Measurements from ENCODE around the gene CADM2. TPM values are rescaled to one million over a fixed set of nuclear protein-coding genes. Genes with fewer than 3 reads are reported as not detected.

Gene CADM2
- total RNA-seq, 1 donor from 2014 or later, result 4.0 TPM

DNA sequence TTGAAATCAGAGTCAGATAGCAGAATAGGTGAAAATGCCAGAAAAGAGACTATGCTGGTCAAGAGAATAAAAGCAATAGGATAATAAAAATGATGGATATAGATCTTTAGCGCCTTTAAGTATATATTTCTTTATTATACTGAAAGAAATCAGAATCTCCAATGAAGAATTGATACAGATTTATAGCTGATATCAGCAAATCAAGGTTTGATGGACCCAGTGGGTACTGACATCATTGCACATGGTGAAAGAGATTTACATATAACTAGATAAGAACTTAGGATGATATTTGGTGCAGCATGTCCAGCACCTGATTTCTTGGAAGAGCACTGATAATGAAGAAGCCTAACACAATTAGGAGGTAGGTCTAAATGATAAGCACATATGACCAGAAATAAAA lies 18.2 kb downstream of the CADM2 start:
- no peak for DNase-seq (ENCODE audit: extremely low spot score, unreplicated experiment)
- TF ChIP-seq, protein P1, sequence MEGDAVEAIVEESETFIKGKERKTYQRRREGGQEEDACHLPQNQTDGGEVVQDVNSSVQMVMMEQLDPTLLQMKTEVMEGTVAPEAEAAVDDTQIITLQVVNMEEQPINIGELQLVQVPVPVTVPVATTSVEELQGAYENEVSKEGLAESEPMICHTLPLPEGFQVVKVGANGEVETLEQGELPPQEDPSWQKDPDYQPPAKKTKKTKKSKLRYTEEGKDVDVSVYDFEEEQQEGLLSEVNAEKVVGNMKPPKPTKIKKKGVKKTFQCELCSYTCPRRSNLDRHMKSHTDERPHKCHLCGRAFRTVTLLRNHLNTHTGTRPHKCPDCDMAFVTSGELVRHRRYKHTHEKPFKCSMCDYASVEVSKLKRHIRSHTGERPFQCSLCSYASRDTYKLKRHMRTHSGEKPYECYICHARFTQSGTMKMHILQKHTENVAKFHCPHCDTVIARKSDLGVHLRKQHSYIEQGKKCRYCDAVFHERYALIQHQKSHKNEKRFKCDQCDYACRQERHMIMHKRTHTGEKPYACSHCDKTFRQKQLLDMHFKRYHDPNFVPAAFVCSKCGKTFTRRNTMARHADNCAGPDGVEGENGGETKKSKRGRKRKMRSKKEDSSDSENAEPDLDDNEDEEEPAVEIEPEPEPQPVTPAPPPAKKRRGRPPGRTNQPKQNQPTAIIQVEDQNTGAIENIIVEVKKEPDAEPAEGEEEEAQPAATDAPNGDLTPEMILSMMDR (conservative IDR thresholded peaks at IDR 0.05), result no peak
- Mint-ChIP-seq H3K9me3 (no peaks in the 10 kb centered on the region), H3K27me3 (peaks cover 3% of the 10 kb centered on the region), H3K27ac (no peak overlapping the region), H3K36me3 (no peaks in the 10 kb centered on the region), H3K4me3 (no peak overlapping the region), H3K4me1 (ENCODE audit: unreplicated experiment) (no peaks in the 10 kb centered on the region)

DNA sequence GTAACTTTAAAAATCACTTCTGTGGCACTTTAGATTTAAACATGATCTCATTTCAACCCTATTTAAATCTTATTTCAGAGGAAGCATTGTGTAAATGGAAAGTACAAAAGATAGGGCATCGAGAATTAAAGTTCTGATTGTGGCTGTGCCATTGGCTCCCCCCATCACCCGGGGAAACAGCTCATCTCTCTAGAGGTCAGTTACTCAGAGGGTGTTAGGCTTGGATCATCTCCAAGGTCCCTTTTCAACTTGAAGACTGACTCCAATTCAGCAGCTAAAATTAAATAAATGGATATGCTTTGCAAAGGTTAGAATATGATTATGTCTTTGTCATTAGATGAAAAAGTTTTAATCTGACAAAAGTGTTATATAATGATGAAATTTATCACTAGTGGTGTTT lies 20.1 kb downstream of the CADM2 start:
- H3K4me3 Mint-ChIP-seq, result no peak overlapping the region
- no peak overlapping the region for H3K27ac Mint-ChIP-seq
- H3K36me3 Mint-ChIP-seq, result no peaks in the 10 kb centered on the region
- no peaks in the 10 kb centered on the region for H3K4me1 Mint-ChIP-seq (ENCODE audit: unreplicated experiment)
- H3K27me3 Mint-ChIP-seq, result peaks cover 3% of the 10 kb centered on the region
- TF ChIP-seq, protein P1 (conservative IDR thresholded peaks at IDR 0.05), result no peak
- DNase-seq (ENCODE audit: extremely low spot score, unreplicated experiment), result no peak
- no peaks in the 10 kb centered on the region for H3K9me3 Mint-ChIP-seq

DNA sequence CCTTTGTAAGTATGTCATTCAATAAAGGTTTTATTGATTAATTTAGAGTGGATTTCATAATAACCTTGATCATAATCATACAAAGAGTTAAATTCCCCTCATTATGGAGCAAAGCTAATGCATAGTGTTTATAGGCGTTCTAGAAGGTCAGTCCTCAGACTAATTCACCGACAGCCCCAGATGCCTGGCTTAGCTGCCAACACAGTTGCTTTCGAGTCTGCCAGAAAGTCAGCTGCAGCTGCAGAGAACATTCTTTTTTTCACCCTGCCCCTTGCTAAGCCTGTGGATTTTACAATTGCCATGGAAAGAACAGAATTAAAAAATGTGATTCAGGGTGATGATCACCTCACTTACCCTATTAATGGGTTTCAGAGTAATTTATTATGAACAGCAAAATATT lies 21.2 kb downstream of the CADM2 start:
- TF ChIP-seq, protein P1 (conservative IDR thresholded peaks at IDR 0.05), result no peak
- H3K4me1 Mint-ChIP-seq (ENCODE audit: unreplicated experiment), result no peaks in the 10 kb centered on the region
- no peak for DNase-seq (ENCODE audit: extremely low spot score, unreplicated experiment)
- no peaks in the 10 kb centered on the region for H3K9me3 Mint-ChIP-seq
- H3K4me3 Mint-ChIP-seq, result no peak overlapping the region
- H3K36me3 Mint-ChIP-seq, result no peaks in the 10 kb centered on the region
- H3K27me3 Mint-ChIP-seq, result peaks cover 3% of the 10 kb centered on the region
- no peak overlapping the region for H3K27ac Mint-ChIP-seq

DNA sequence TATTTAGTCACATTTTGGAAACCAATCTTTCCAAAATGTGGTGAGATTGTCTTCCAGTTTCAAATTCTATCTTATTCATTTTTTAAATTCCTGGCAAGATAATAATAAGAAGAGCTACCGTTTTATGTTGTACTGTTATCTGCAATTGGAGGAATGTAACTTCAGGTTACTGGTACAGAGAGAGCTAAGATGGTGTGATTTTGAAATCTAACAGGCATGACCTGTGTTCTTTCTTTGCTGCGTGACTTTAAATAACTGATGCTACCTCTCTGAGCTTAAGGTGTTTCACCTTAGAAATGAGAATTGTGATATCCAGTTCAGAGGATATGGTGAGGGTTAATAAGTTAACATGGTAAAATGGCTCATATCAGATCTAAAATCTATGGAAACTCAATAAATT lies 21.7 kb downstream of the CADM2 start:
- no peak overlapping the region for H3K27ac Mint-ChIP-seq
- no peak for DNase-seq (ENCODE audit: extremely low spot score, unreplicated experiment)
- peaks cover 3% of the 10 kb centered on the region for H3K27me3 Mint-ChIP-seq
- TF ChIP-seq, protein P1 (conservative IDR thresholded peaks at IDR 0.05), result no peak
- H3K36me3 Mint-ChIP-seq, result no peaks in the 10 kb centered on the region
- no peak overlapping the region for H3K4me3 Mint-ChIP-seq
- no peaks in the 10 kb centered on the region for H3K4me1 Mint-ChIP-seq (ENCODE audit: unreplicated experiment)
- H3K9me3 Mint-ChIP-seq, result no peaks in the 10 kb centered on the region

DNA sequence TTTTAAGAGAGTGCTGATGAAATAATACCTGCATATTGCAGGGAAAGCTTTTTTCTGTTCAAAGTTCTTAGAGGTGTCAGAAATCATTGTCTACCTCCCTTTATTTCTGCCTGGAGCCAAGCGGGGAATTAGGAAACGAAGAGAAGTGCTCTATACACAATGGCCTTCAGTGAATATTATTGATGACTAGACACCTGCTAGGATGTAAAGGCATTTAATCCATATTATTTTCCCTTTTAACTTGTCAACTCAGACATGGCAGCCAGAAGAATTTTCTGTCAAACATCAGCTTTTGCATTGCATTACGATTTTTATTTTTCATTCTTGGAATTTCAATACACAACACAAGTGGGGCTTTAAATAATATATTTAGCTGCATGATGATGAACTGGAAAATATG lies 24.7 kb downstream of the CADM2 start:
- Mint-ChIP-seq H3K4me1 (ENCODE audit: unreplicated experiment) (no peaks in the 10 kb centered on the region), H3K36me3 (no peaks in the 10 kb centered on the region), H3K9me3 (no peaks in the 10 kb centered on the region), H3K27me3 (peaks cover 3% of the 10 kb centered on the region), H3K27ac (no peak overlapping the region), H3K4me3 (no peak overlapping the region)
- DNase-seq (ENCODE audit: extremely low spot score, unreplicated experiment), result no peak
- TF ChIP-seq, protein P1 (conservative IDR thresholded peaks at IDR 0.05), result no peak

DNA sequence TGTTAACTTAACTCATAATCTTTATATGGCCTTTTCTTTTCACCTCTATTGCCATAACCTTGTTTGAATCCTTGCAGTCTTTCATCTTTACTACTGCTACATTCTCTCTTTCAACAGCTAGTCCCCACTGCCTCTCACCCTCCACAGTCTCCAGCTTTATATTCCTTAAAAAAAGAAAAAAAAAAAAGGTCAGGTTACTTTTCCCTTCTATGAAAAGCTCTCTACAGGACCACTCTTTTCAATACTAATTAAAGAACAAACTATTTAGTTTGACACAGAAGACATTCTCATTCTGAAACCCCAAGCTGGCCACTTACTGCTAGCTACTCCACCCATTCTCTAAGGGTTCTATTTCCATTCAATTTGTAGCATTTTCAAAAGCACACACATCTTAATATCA lies 25.6 kb downstream of the CADM2 start:
- no peaks in the 10 kb centered on the region for H3K9me3 Mint-ChIP-seq
- no peak for DNase-seq (ENCODE audit: extremely low spot score, unreplicated experiment)
- no peak overlapping the region for H3K27ac Mint-ChIP-seq
- peaks cover 3% of the 10 kb centered on the region for H3K27me3 Mint-ChIP-seq
- no peaks in the 10 kb centered on the region for H3K36me3 Mint-ChIP-seq
- H3K4me1 Mint-ChIP-seq (ENCODE audit: unreplicated experiment), result no peaks in the 10 kb centered on the region
- no peak overlapping the region for H3K4me3 Mint-ChIP-seq
- TF ChIP-seq, protein P1 (conservative IDR thresholded peaks at IDR 0.05), result no peak
